HG03575 (cell line): Measurements from ENCODE around the gene VSTM4.

Experiments used
- ATAC-seq: cut with Tn5 transposase; IDR thresholded peaks from one replicate; pipeline ENCODE4 v1.9.1; 2021; ENCODE audit not compliant: unreplicated experiment, insufficient number of reproducible peaks, low FRiP score; ENCODE audit errors: extremely low read depth

Gene VSTM4

DNA sequence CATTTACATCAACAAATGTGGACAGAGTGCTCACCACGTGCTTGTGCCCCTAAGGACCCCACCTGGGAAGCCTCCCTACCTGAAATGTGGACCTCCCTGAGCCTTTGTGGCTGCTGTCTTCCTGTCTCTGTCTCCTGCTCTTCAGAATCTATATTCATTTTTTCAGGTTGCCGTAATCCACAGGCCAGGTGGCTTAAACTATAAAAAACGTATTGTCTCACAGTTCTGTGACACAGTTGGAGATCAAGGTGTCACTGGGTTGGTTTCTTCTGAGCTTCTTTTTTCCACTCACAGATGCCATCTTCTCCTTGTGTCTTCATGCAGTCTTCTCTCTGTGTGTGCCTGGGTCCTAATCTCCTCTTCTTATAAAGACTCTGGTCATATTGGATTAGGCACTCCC is 5.6 kb upstream of the VSTM4 start:
- no peak for ATAC-seq

DNA sequence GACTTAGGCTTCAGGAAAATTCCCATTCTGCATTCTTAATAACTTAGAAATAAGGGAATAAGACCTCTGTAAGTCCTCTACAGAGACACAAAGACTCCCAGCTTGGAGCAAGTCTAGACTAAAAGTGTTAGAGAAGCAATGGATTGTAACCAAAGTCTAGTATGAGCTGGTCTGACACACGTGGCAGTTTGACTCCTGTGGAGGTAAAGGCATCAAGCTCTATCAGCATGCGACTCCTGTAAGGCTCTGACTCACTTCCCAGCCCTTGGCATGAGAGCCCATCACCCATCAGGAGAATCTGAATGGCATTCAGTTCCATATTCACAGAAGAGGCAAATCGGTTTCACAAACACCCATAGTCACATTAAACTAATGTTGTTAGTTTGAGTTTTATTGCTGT is 4.4 kb upstream of the VSTM4 start:
- no peak for ATAC-seq

DNA sequence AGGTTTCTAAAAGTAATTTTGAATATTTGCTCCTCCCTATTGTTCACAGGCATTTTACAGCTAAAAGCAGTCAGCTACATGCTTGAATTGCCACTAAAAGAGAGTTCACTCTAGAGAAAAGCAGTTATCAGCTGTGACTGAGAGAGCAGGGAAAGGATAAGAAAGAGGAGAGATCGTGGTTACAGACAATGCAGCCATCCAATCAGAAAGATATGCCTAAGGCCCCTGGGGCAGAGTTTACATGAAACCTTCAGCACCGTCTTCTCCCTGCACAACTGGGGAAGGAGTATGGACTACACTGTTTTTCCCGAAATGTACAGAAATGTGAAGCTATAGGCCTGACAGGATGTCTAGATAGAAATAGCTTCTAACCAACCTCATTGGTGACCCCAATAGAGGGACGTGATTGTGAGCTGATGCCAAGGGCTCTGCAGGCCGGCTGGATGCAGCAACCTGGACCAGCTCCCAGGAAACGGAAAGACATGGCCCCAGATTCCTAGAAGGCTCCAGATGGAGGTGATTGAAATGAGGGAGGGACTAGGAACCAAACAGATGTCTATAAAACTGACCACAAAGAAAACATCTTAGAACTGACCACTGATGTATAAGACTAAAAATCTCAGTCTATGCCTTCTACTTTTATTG is 3.2 kb upstream of the VSTM4 start:
- no peak for ATAC-seq

DNA sequence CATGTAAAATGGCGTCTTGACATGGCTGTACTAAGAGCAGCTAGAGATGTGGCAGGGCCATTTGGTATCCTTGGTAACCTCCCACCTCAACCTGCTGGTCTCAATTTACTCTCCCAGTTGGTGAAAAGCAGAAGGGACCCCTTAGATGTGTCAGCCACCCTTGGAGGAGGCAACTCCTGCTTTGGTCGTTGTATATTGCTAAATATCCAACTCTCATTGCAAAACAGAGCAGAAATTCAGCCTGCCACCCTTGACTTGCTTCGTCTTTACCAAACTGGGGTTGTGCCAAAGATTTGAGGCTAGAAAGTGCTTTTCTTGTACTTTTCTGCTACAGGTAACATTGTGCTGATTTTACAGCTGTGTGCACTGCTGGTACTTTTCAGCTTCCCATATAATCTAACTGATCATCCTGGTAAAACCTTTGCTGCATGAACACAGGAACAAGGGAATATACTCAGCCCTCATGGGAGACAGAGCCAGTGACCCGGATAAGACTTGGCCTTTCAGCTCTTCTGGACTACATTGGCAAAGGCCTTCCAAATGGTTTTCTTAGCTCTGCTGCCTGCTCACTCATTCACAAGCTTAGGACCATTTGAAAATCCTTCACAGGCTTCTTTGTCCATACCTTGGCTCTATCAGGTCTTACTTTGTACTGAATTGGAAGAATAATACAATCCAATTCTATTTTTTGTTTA is 2.2 kb upstream of the VSTM4 start:
- ATAC-seq: no peak

DNA sequence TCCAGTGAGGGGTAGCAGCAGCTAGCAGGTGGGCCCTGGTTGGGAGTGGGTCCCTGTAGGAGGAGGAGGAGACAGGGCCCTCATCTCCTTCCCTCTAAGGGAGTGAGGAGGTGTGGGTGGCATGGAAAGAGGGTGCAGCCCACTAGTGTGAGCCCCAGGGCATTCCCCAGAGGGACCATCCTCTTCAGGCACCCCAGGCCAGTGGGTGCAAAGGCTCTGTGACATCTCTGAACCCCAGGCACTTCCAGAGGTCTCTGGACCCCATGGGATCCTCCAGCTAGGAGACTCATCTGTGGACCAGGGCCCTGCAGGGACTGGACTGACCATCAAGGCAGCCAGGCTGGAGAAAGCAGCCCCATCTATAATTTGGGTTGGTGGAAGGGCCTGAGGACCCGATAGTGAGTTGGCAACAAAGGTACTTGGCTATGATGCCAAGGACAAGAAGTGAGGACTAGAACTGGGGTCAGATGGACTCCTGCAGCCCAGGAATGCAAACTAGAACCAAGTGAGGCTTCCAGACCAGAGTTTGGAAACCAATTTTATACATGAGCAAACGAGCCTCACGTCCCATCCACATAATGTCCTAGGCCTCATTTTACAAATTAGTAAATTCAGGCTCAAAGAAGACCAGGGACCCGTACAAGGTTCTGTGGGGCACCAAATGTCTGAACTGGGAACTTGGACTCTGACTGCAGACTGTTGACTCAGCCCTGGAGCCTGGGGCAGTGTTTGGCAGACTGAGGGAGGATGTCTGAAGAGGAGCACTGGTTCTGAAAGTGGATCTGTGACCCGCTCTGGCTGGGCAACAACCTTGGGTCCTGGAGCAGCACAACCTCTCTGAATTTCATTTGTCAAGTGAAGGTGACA is 1.4 kb upstream of the VSTM4 start:
- ATAC-seq: no peak

DNA sequence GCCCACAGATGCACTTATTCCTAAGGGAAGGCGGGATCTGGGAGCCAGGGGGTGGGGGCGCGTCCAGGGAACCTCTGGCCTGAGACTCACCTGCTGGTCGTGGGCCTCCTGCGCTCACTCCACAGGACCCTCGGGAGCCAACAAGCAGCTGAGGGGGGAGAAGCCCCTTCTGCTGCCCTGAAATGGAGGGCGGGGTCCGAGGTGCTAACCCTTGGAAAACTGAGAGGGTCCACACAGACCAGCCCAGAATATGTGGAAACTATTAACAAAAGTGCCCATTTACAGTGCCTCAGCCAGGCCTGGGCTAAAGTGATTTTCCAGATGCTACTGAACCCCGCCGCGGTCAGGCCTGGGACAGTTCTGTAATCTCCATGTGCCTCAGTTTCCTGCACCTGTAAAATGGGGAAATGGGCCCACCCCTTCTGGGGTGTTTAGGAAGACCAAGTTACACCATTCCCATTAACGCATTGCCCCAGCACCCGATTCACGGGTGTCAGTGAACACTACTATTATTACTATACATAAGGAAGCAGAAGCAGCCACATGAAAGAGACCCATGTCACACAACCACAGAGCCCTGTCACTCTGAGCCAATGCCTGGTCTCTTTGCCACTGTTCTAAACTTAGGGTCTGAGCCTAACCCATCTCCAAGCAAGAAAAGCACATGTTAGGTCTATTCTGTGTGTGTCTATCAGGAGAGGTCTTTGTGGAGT is 630 bp upstream of the VSTM4 start:
- ATAC-seq: no peak

DNA sequence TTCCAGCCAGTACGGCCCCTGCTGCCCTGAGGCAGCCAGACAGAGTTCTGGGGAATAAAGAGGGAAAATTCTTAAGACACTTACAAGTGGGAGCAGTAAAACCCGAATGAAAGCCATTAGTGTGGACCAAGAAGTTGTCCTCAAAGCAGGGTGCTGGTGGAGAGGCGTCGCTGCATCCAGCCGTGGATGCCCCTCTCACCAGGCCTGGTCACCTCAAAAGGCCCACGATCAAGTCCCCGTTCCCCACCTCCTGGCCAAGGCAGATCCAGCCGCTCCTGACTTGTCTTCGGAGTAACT is 656 bp downstream of the VSTM4 start:
- no peak for ATAC-seq

DNA sequence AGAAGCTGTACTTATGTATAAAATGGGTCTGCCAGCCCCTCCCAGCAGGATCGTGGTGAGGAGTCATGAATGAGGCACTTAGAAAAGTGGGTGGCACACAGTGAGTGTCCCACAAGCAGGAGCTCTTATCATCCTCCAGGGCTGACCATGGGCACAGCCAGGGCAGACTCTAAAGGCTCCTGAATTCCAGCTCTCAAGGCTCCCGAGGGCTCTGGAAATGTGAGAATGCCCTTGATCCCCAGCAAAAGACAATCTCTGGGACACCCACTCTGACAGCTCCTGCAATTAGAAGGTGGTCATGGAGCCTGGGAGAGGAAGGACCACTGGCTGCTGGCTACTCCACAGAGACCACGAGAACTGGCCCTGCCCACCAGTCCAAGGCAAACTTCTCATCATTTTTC is 1.6 kb downstream of the VSTM4 start:
- no peak for ATAC-seq

DNA sequence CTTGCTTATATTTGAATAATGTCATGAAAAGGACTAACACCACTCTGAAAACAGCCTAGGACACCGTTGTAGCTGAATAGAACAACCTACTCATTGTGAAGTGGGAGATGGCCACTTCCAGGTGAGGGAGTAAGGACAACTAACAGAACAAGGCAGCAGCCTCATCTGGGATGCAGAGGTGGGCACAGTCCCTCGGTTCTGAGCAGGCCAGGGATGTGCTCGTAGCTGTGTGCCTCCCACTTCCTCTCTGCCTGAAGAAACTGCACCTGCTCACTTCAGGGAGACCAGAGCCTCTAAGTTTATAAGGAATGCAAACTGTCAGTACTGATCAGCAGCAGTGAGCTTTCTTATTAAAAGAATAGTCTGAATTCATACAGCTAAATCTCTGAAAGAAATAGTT is 2.5 kb downstream of the VSTM4 start:
- no peak for ATAC-seq

DNA sequence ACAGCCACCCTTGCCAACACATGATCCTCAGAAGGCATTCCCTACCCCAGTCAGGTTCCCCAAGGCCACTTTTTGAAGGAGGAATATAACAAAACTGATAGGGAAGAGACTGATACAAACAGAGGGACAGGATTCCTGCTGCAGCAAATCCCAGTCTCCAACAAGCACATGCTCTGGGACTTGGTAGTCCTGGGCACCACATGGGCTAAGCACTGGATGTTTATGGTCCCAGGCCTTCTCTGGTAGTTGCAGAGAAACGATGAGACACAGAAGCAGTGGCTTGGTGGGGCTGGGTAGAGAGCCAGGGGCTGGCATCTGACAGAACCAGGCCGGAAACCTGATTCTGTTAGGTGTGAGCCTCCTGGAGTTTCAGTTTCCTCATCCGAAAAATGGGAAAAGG is 3.2 kb downstream of the VSTM4 start:
- no peak for ATAC-seq

DNA sequence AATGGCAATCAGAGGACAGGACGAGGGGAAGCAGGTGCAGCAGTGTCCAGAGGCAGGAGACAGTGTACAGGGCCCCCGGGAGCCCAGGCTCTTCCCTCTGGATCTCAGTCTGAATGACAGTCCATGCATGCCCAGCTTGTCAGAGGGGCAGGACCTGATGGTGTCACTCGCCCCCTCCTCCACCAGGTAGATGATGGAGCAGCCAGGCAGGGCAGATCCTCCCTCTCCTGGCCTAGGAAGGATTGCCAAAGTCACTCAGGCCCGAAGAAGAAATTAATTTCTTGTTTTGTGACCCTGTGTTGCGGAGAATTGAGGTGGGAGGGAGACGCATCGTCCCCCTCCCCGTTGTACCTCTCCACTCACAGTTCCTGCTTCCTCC is 4.0 kb downstream of the VSTM4 start:
- no peak for ATAC-seq

DNA sequence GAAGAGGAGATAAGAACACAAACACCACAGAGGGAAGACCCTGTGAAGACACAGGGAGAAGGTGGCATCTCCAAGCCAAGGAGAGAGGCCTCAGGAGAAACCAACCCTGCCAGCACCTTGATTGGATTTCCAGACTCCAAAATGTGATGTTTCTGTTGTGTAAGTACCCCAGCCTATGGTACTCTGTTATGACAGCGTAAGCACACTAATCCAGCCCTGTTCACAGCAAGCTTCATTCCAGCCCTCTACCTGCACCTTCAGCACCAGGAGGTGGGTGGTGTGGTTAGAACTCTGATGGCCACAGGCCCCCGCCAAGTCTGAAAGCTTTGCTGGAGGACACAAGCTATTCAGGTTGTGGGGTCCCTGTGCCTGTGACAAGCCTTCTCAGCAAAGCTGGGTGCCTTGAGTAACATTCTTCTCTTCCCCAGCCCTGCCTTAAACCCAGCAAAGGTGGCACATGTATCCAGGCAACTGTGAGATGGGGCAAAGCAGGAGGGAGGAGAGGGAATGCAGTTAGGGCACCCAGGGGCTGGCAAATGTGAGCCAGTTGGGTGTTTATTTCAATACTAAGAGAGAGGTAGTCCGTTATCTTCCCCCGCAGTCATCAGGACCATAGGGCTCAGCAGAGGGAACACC is 4.5 kb downstream of the VSTM4 start:
- no peak for ATAC-seq

DNA sequence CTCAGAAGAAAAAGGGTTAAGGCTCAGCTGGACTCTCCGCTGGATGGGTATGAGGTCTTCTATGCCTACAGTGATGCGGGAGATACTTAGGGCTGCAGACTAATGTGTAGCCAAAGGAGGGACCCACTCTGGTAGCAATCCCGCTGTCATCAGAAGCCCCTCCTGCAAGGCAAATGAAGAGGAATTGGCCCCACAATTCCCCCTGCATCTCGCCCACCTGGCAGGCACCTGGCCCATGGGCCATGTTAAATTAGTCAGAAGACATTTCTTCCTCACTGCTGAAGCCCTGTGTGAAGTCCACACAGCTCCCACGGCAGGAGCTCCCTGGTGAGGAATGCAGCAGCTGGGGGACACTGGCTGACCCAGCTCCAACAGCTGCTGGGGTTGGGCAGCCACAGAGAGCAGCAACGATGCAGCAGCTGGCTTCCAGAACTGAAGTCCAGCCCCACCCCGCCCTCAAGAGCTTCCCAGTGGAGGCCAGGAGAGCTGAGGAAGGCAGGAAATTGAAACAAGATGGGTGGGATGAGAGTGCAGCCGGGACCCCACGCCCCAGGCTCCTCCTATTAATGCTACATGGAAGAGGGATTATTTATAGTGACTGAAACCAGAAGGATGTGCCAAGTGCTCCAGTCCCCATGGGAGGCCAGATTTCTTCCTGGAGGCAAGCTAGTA is 5.5 kb downstream of the VSTM4 start:
- ATAC-seq: no peak

DNA sequence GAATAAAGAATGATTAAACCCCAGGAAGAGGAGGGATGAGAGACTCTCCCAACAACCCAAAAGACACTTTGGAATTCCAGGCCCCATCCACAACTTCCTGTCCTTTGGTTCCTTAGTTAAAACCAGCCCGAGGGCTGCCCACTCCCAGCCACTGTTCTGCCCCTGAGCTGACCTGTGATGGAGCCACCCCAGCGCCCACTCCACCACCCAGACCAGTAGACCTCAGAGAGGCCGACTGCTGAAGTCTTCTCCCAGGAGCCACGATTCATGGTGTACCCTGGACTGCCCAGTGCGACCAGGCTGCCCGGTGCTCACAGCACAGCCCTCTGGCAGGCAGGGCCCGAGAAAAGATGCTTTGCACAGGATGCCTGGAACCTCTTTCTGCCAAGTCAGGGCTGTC is 6.7 kb downstream of the VSTM4 start:
- no peak for ATAC-seq

DNA sequence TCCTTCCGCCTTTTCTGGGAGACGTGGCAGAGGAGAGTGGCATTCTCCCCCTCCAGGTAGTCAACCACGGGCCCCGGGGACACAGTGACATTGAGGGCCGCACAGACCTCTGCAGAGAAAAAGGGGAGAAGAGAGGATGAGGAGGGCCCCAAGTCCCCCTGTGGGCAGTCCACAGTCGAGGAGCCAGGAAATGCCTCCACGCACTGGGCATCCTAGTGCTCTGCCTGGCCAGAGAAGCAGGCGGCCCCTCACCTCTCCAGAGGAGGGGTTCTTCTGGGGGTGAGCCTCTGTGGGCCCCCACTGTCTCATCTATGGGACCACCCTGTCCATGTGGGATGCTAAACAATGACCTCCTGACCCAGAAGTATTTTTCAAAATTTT is 7.4 kb downstream of the VSTM4 start:
- no peak for ATAC-seq

DNA sequence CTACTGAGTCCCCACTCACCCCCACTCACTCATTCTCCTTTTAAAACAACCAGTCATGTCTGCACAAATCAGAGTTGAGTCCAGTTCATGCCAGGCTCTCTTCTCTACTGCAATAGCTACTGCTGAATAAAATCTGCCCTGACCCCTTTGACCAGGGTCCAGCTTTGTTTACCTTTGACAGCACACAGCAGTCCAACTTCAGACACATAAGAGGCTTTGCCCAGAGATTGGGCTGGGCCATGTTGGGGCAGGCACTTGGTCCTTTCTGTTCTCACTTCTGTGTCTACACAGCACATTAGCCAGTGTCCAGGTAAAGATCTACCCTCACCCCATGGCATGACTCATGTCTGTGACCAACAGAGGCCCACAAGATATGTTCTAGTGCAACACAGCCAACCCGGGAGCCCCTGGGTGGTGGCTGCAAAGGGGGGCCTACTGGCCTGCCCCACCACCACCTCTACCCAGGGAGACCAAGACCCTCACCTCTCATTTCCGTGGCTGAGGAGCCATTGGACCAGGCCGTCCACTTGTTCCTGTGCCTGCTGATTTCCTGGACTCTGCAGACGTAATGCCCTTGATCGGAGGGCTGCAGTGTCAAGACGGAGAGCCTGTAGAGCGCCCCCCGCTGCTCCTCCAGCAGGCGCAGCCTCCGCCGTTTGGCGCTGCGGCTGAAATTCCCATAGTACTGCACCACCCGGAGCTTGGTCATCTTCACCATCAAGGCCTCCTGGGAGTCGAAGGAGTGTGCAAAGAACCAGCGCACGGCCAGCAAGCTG is 8.0 kb downstream of the VSTM4 start:
- no peak for ATAC-seq

DNA sequence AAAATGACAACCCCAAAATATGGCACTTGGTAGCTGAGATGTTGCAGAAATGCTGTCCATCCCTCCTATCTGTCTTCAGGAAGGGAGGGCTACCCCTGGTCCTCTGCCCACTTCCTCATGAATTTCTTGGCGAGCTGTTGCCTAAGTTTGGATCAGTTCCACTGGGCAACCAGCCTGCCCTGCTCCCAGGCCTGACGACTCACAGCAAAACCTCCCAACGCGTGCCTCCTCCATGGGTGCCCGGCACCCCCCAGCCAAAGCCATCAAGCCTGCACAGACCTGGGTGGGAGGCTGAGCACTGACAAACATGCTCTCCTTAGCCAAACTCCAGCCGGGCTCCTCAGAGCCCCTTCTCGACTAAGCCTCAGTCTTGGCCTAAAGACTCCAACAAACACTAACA is 8.9 kb downstream of the VSTM4 start:
- ATAC-seq: no peak

DNA sequence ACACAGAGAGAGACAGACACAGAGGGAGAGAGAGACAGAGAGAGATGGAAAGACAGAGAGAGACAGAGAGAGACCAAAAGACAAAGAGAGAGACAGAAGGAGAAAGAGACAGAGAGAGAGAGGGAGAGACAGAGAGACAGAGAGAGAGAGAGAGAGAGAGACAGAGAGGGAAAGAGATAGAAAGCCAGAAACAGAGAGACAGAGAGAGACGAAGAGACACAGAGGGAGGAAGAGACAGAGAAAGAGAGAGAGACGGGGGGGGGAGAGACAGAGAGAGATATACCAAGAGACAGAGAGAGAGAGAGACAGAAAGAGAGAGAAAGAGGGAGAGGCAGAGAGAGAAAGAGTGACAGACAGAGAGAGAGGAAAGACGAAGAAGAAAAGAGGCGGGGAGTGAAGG is 10.2 kb downstream of the VSTM4 start:
- ATAC-seq: no peak
